Activated T-helper 1 cell treated with Interleukin-2 at 50 U/mL for 16 hours (primary cell): ENCODE measurements around the gene PGM1.

Experiments used
- DNase-seq: peaks from one replicate; pipeline ENCODE4 v3.0.0-alpha.2; 2020; ENCODE audit warnings: low read depth

The PGM1 gene

GRCh38 chr1:63633281-63633680, 40.1 kb downstream of the PGM1 start:
- no peak for DNase-seq

GRCh38 chr1:63634471-63634870, 41.3 kb downstream of the PGM1 start:
- no peak for DNase-seq

GRCh38 chr1:63635681-63636080, 42.5 kb downstream of the PGM1 start:
- no peak for DNase-seq

- DNase-seq: no peak
Observed at GRCh38 chr1:63636192-63637105, 43.2 kb downstream of the PGM1 start.

- no peak for DNase-seq
Observed at GRCh38 chr1:63638471-63638870, 45.3 kb downstream of the PGM1 start.

GRCh38 chr1:63638875-63639274, 45.7 kb downstream of the PGM1 start:
- no peak for DNase-seq

GRCh38 chr1:63640633-63641567, 47.7 kb downstream of the PGM1 start:
- DNase-seq: no peak

- no peak for DNase-seq
Observed at GRCh38 chr1:63641615-63642014, 48.4 kb downstream of the PGM1 start.

- DNase-seq: no peak
Observed at GRCh38 chr1:63642901-63643300, 49.7 kb downstream of the PGM1 start.

- no peak for DNase-seq
Observed at GRCh38 chr1:63643517-63643916, 50.3 kb downstream of the PGM1 start.

GRCh38 chr1:63643926-63644325, 50.7 kb downstream of the PGM1 start:
- DNase-seq: no peak

GRCh38 chr1:63645317-63645716, 52.1 kb downstream of the PGM1 start:
- DNase-seq: no peak

GRCh38 chr1:63648689-63649088, 55.5 kb downstream of the PGM1 start:
- DNase-seq: no peak

- no peak for DNase-seq
Observed at GRCh38 chr1:63651161-63651701, 58.0 kb downstream of the PGM1 start.

GRCh38 chr1:63653976-63654375, 60.8 kb downstream of the PGM1 start:
- no peak for DNase-seq

GRCh38 chr1:63659448-63659847, 66.2 kb downstream of the PGM1 start:
- DNase-seq: no peak

GRCh38 chr1:63662056-63662836, 69.0 kb downstream of the PGM1 start:
- no peak for DNase-seq

- DNase-seq: no peak
Observed at GRCh38 chr1:63662841-63663240, 69.6 kb downstream of the PGM1 start.

- DNase-seq: no peak
Observed at GRCh38 chr1:63663301-63663700, 70.1 kb downstream of the PGM1 start.

GRCh38 chr1:63663873-63664272, 70.7 kb downstream of the PGM1 start:
- DNase-seq: no peak

- no peak for DNase-seq
Observed at GRCh38 chr1:63664742-63665141, 71.5 kb downstream of the PGM1 start.

- no peak for DNase-seq
Observed at GRCh38 chr1:63665410-63665809, 72.2 kb downstream of the PGM1 start.
